CD4-positive, alpha-beta T cell treated with Interleukin-6 at 100 ng/mL for 8 hours (primary cell): ENCODE measurements around the gene TUBGCP6.

Experiments used
- DNase-seq: peaks from one replicate; pipeline ENCODE4 v3.0.0-alpha.2; 2020; ENCODE audit warnings: mixed read lengths, low spot score

The TUBGCP6 gene

DNA sequence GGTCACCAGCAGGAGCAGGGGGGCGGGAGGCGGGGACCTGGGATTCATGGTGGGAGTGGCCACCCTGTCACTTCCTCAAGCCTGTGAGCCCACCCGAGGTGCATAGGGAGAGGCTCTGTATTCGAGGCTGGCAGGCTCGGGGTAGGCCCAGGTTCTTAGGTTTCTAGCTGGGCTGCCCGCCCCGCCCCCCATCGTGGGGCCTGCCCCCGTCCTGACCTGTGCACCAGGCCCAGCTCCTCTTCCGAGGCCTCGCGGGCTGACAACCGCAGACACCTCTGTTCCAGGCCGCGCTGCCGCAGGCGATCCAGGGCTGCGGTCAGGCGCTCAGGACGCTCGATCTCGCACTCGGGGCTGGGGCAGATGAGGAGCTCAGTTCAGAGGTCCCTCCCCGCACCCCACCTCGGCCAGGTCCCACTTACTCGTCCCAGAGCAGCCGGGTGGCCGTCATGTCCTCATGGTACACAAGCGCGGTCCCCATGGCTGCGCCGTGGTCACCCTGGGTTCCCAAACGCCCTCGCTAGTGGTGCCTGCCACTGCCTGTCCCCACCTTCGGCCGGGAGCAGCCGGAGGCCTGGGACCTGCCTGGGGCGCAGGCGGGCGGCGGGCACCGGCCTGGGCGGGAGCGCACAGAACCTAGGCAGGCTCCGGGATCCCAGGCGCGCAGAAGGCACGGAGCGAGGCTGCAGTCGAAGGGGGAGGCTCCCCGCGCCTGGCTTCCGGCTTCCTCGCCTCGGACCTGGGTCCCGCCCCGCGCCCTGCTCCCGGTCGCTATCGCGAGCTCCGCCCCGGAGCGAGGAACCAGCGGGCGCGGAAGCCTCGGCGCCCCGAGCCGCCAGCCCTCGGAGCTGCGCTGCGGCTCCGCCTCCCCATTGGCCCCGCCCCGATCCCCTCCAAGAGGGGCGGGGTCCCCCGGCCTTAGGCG, 6.0 kb upstream of the TUBGCP6 start, which contains the start of gene HDAC10:
Gene HDAC10, minus strand, starts transcription at position 711 of the 922 bp plus-strand sequence. Its CDS starts 233 bp downstream, at position 478.
- DNase-seq = peak; percentile 81

DNA sequence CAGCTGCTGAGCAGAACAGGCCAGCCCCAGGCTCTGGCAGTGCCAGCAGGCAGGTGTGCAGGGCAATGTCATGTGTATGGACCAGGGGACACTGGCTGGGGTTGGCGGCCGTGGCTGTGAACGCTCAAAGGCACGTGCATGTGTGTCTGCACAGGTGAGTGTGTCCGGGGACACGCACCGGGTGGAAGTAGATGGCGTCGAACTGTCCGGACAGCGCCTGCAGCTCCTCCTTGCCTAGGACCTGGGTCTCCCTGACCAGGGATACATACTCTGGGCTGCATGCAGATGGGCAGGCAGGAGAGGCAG, 5.4 kb upstream of the TUBGCP6 start:
- DNase-seq = no peak

- DNase-seq = no peak
These were observed 4.8 kb upstream of the TUBGCP6 start for GRCh38 chr22:50249341-50250248.

- DNase-seq = no peak
These were observed 3.6 kb upstream of the TUBGCP6 start for GRCh38 chr22:50248196-50249081.

GRCh38 chr22:50247748-50248147, 2.9 kb upstream of the TUBGCP6 start:
- DNase-seq = peak; percentile 45

DNA sequence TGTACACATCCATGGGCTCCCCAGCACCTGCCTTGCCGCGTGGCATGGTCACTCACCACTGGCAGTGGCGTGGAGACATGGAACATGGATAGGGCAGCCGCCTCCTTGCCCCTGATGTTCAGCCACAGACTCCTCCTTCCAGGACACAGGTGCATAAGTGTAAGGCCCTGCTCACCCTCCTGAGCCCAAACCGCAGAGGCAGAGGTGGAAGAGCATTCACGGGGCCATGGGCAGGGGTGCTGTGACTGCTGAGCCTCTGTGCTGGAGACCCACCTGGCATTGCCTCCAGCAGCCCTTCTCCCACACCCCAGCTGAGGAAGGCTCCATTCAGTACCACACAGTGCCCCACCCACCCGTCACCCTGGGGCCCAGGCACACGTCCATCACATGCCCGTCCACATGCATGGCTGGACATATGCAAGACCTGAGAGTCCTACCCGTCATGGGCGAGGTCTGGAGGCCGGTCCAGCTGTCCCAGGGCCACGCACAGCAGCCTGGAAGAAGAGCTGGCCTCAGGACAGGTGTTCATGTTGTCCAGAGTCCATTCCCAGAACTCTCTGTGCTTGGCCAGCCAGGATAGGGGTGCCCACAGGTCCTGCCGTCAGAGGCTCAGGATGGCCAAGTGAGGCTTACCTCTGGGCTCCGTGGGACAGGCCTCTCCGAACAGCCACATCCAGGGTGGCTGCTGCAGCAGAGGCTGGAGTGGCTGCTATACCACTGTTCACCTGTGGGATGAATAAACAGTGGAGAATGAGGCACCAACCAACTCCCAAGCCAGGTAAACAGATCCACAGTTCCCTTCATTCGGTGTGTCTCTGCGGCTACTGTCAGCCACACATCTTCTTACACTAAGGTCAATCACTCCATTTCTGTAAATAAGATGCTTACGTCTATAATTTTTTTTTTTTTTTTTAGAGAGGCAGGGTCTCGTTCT, 1.7 kb upstream of the TUBGCP6 start:
- DNase-seq = no peak

GRCh38 chr22:50245214-50246072, 620 bp upstream of the TUBGCP6 start:
- peak; percentile 67 for DNase-seq

DNA sequence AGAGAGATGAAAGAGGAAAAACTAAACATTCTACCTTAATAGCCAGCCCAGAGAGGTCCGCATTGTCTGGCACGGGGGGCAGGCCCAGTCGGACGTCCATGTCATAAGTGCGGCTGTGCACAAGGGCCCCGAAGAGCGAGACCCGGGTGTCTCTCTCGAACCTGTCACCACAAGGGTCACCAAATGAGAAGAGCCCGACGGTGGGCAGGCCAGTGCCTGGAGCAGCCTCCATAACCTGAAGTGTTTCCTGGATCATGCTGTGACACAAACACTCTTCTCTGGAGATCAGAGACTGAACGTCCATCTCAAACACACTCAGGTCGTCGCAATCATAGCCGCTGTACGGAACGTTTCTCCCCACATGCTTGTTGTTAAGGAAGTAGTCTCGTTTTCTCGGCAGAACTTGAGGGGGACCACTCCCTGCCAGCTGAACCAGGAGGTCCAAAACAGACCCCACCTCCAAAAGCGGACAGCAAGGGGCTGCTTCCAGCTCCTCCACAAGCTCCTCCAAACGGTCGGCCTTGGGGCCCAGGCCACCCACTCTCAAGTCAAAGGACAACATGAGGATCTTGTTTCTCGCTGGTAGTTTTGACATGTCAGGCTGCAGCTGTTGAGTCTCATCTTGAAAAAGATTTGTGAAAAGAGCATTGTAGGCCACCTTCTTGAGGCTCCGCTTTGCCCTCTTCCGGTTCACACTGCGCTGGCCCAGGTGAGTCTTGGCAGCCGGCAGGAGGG, 971 bp downstream of the TUBGCP6 start:
- no peak for DNase-seq

DNA sequence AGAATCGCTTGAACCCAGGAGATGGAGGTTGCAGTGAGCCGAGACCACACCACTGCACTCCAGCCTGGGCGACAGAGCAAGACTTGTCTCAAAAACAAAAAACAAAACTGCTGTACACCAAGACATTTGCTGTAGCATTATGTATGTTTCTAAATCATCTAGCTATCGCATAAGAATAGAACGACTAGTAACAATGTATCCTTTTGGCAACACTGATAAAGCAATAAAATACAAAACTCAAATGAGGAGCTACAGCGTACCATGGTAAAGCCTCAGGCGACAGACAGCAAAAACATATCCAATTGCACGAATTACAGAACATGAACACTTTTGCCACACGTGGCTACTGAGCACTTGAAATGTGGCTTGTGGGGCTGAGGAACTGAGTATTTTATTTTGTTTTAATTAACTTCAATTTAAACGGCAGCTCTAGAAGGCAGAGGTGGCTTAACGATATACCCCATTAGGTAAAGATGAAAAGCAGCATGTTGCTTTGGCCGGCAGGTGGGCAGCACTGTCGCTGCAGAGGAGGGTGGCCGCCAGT, 2.3 kb downstream of the TUBGCP6 start:
- DNase-seq = no peak

- no peak for DNase-seq
These were observed 6.1 kb downstream of the TUBGCP6 start for GRCh38 chr22:50238755-50239154.

- DNase-seq = no peak
These were observed 8.0 kb downstream of the TUBGCP6 start for GRCh38 chr22:50236731-50237409.

DNA sequence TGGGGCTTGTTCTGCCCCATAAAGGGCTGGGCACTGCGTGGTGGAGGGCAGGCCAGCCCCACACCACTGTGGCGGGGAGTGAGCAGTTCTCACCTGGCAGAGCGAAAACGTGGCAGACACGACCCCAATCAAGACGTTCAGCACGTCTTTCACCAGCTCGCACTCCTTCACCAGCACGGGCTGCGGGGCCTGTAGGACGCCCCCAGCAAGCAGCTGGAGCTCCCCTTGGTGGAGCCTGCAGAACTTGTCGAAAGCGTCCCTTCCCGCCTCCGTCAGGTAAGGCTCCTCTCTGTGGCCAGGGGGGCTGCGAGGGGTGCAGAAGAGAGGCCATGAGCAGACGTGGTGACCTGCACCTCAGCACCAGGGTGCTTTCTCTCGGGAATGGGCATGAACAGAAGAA, 11.6 kb downstream of the TUBGCP6 start:
- no peak for DNase-seq

DNA sequence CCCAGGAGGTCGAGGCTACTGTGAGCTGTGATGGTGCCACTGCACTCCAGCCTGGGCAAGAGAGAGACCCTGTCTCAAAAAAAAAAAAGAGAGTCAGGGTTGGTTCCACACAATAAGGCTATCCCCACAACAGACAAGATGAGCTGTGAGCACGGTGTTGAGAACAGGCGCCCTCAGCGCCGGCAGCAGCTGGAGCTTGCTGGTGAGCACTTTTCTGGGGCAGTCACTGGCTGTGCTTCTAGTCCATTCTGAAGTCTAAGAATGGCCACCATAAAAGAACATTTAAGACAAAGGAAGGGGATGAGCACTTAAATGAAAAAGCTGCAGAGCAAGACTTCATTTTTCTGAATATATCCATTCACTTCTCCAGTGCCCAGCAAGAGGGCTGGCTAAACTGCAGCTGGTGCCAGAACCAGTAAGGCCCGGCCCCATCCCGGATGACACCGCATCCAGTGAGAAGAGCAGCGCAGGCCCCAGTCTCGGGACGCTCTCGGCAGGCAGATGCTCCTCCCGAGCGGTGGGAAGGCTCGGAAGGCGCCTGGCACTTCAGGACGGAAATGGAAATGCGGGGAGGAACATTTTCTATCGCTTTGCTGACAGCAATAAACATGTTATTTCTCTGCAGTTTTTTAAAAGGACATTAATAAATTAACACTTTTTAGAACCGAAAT, 12.2 kb downstream of the TUBGCP6 start:
- no peak for DNase-seq

GRCh38 chr22:50229370-50229769, 15.5 kb downstream of the TUBGCP6 start:
- no peak for DNase-seq

GRCh38 chr22:50228366-50228765, 16.5 kb downstream of the TUBGCP6 start:
- DNase-seq = no peak

GRCh38 chr22:50227579-50228215, 17.1 kb downstream of the TUBGCP6 start:
- DNase-seq = no peak

DNA sequence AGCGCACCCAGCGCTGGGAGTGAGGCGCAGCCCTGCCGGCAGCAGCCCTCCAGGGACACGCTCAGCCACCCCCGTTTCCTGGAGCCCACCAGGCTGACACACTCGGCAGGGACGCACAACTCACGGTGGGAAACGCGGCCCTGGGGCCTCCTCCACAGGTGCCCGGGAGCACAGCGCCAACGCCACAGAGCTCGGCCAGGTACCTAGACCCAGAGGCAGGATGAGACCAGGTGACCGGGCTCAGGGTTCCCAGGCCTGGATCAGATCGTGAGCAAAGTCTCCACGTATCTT, 18.0 kb downstream of the TUBGCP6 start:
- DNase-seq = no peak
